ENCODE measurements around the gene CLEC2L.

DNA sequence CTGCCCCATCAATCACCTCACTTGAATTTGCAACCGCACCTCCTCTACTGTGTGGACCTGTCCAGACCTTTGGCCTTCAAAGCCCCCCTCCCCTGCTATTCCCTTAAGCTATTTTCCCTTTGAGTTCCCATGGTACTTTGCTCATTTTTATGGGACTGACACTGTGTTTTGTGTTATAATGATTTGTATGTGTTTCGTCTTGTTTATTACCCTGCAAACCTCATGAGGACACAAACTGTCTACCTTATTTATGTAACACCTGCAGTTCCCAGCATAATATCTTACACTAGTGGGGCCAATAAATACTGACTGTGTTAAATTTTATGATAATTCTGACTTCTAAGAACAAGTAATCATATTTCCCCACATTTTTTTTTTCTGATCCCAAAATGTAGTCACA, 70.6 kb downstream of the CLEC2L start:
- TF ChIP-seq, protein P1, sequence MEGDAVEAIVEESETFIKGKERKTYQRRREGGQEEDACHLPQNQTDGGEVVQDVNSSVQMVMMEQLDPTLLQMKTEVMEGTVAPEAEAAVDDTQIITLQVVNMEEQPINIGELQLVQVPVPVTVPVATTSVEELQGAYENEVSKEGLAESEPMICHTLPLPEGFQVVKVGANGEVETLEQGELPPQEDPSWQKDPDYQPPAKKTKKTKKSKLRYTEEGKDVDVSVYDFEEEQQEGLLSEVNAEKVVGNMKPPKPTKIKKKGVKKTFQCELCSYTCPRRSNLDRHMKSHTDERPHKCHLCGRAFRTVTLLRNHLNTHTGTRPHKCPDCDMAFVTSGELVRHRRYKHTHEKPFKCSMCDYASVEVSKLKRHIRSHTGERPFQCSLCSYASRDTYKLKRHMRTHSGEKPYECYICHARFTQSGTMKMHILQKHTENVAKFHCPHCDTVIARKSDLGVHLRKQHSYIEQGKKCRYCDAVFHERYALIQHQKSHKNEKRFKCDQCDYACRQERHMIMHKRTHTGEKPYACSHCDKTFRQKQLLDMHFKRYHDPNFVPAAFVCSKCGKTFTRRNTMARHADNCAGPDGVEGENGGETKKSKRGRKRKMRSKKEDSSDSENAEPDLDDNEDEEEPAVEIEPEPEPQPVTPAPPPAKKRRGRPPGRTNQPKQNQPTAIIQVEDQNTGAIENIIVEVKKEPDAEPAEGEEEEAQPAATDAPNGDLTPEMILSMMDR (conservative IDR thresholded peaks at IDR 0.05 in 1 of 2, IDR thresholded peaks at IDR 0.05 in 1 of 2; ENCODE audit: low read depth in 1 of 2, low read length in 2 of 2): no peak
- TF ChIP-seq EZH2 (IDR thresholded peaks at IDR 0.05; ENCODE audit: low read length, missing control alignments): no peak
